Thoracic aorta (tissue), 2 donors: Measurements from ENCODE around the gene RPS3A. TPM values are rescaled to one million over a fixed set of nuclear protein-coding genes. Genes with fewer than 3 reads are reported as not detected.

ENCODE experiments used
- ATAC-seq: fragments of 150-250 bp; one replicate; pipeline ENCODE4 v1.8.0; 2017; ENCODE audit warnings: low read depth; ENCODE audit not compliant: insufficient number of reproducible peaks, low FRiP score
- DNase-seq: peaks from one replicate; pipeline ENCODE4 v3.0.0-alpha.2; 2020; ENCODE audit warnings: low spot score
- H3K27ac ChIP-seq, 2 donors: fragments of 200-600 bp; sonication (generic); 1 replicate in 1 of 2; 2 replicates in 1 of 2; pipeline ENCODE4 v1.5.1; 2016; ENCODE audit warnings: mild to moderate bottlenecking in 2 of 2, moderate library complexity in 2 of 2
- H3K27me3 ChIP-seq: fragments of 200-600 bp; sonication (generic); replicated peaks from 2 replicates; pipeline ENCODE4 v1.6.0; 2016; ENCODE audit warnings: mild to moderate bottlenecking; ENCODE audit not compliant: insufficient read depth
- H3K36me3 ChIP-seq: fragments of 200-600 bp; sonication (generic); one replicate; pipeline ENCODE4 v1.5.1; 2016
- H3K4me1 ChIP-seq, 2 donors: fragments of 200-600 bp; sonication (generic); 1 replicate in 1 of 2; 2 replicates in 1 of 2; pipeline versions ENCODE4 v1.5.1 to v1.6.0; 2016; ENCODE audit warnings: low read depth in 2 of 2, mild to moderate bottlenecking in 1 of 2; ENCODE audit not compliant: control insufficient read depth in 1 of 2
- H3K4me3 ChIP-seq: fragments of 200-600 bp; sonication (generic); 2 replicates; pipeline ENCODE4 v1.5.1; 2016; ENCODE audit warnings: mild to moderate bottlenecking
- H3K9me3 ChIP-seq: fragments of 200-600 bp; sonication (generic); 2 replicates; pipeline ENCODE4 v1.5.1; 2016
- total RNA-seq, 2 donors: library from RNA; depleted of rRNA; stranded (reverse); fragments of >200 nt; gene quantifications; one replicate each; pipeline versions ENCODE4 v1.1.0 to v1.2.3, GENCODE V29; 2016
- TF ChIP-seq, protein P1 (sequence below): fragments of 200-600 bp; sonication (generic); IDR thresholded peaks from one replicate; pipeline ENCODE4 v1.5.1; 2019; ENCODE audit warnings: antibody characterized with exemption

RPS3A gene
- total RNA-seq, 2 donors from 2014 or later, result 1,368 to 1,778 TPM

DNA sequence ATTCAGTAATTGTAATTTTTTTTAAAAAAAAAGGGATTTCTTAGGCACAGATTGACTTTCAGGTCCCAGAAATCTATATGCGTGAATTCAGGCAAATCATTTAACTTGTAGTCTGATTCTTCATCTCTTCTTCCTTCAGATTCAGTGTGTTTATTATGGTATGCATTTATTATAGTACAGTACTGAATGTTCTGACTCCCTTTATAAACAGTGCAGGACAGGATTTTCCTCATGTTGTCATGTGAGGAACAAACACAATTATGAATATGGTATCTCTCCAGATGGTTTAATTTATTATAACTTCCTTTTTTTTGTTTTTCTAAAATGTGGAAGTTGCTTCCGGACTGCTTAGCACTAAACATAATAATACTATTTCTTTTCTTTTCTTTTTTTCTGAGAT, 54.2 kb downstream of the RPS3A start:
- Histone ChIP-seq H3K27me3 (no peaks in the 10 kb centered on the region), H3K4me1 (no peaks in the 10 kb centered on the region), H3K9me3 (no peaks in the 10 kb centered on the region), H3K36me3 (peaks cover 4% of the 10 kb centered on the region), H3K27ac (no peak overlapping the region), H3K4me3 (no peak overlapping the region)
- DNase-seq (no peak), ATAC-seq (no peak)
- TF ChIP-seq, protein P1, sequence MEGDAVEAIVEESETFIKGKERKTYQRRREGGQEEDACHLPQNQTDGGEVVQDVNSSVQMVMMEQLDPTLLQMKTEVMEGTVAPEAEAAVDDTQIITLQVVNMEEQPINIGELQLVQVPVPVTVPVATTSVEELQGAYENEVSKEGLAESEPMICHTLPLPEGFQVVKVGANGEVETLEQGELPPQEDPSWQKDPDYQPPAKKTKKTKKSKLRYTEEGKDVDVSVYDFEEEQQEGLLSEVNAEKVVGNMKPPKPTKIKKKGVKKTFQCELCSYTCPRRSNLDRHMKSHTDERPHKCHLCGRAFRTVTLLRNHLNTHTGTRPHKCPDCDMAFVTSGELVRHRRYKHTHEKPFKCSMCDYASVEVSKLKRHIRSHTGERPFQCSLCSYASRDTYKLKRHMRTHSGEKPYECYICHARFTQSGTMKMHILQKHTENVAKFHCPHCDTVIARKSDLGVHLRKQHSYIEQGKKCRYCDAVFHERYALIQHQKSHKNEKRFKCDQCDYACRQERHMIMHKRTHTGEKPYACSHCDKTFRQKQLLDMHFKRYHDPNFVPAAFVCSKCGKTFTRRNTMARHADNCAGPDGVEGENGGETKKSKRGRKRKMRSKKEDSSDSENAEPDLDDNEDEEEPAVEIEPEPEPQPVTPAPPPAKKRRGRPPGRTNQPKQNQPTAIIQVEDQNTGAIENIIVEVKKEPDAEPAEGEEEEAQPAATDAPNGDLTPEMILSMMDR, result no peak

Other genes starting within 250 kb of the RPS3A start
- 10 to 100 TPM; 30.9 to 33.7 TPM for gene LRBA, start 84.3 kb upstream of the RPS3A start, total RNA-seq
- gene PRSS48, start 177.5 kb downstream of the RPS3A start, total RNA-seq, result not detected
- 100 to 1,000 TPM in 1 of 2 donors, 10 to 100 TPM in 1; 94.8 to 143 TPM for gene SH3D19, start 226.0 kb downstream of the RPS3A start, total RNA-seq